G401 (cell line): Measurements from ENCODE around the gene SLC25A41. TPM values are rescaled to one million over a fixed set of nuclear protein-coding genes. Genes with fewer than 3 reads are reported as not detected.

Source experiments
- DNase-seq: peaks from one replicate; pipeline ENCODE4 v3.0.0-alpha.2; 2015; ENCODE audit warnings: low spot score
- in situ Hi-C: cut with HindIII; loops from 2 replicates; pipeline ENCODE4 v1.10.0; 2016; ENCODE audit warnings: low sequenced_read_pairs, mixed read lengths
- total RNA-seq: library from RNA; depleted of rRNA; stranded (reverse); fragments of >200 nt; shearing (Covaris generic); gene quantifications from 2 replicates; pipeline ENCODE4 v1.2.3, GENCODE V29; 2014; rRNA removed

Gene SLC25A41
- total RNA-seq, 1 experiment from 2014 or later: 1.3 TPM

DNA sequence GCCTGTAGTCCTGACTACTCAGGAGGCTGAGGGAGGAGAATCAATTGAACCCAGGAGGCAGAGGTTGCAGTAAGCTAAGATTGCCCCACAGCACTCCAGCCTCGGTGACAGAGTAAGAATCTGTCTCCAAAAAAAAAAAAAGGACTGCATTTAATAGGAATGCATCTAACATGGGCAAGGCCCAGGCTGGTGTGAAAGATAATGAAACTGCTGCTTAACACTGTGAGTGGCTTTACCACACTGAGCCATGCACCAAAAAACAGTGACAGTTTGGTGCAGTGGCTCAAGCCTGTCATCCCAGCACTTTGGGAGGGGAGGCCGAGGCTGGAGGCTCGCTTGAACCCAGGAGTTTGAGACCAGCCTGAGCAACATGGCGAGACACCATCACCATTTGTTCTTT, 49.2 kb downstream of the SLC25A41 start:
- in situ Hi-C loops: no loop called here
- no peak for DNase-seq

DNA sequence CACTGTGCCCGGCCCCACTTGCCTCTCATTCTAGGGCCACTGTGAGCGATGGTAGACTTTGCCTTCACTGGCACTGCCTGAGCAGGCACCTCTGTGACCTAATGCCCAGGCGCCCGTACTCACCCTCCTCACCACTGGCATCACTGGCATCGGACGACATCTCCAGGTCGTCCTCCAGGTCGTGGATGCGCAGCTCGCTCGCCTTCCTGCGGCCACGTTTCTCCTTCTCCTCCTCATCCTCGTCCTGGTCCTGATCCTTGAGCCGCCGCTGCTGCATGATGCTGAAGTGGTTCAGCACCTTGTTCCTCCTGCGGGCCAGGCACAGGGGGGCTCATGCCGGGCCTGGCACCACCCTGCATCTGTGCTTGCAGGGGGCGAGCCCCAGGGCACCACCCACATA, 50.4 kb downstream of the SLC25A41 start:
- no peak for DNase-seq
- in situ Hi-C loops: no loop called here

DNA sequence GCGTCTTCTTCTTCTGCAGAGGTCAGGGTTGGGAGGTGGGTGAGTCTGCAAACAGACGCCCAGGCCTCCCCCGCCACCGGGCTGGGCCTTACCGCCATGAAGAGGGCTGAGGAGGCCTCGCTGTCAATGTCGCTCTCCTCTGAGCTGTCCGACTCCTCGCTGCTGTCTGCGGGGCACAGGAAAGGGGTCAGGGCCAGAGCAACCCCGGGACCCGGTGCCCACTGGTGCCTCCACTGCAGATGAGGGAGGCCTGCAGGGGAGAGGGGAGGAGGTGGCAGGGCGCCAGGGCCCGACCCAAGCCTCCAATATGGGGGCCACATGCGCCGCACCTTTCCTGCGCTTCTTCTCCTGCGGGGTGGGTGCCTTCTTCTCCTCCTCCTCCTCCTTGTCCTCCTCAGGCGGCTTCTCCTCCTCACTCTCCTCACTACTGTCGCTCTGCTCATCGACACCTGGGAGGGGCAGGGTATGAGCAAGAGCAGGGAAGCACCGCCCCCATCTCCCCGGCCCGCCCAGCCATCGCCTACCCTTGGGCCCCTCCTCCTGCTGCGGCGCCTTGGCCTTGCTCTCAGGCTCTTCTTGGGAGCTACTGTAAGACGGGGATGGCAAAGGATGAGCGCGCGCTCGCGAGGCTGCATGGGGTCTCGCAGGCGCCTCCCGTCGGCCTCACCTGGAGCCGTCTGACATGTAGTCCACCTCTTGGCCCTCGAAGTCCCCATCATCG, 52.4 kb downstream of the SLC25A41 start:
- in situ Hi-C loops: no loop called here
- no peak for DNase-seq

DNA sequence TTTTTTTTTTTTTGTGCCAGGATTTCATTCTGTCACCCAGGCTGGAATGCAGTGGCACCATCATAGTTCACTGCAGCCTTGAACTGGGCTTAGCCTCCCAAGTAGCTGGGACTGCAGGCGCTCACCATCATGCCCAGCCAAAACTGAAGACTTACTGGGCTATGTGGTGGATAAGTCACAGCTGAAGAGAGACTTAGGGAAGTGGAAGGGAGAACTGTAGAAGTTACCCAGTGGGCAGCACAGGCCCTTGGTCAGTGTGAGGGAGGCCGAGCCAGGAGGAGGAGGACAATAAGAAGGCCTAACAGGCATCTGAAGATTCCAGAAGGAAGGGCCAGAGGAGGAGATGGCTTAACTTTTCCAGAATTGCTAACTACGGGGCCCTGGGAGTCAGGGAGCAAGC, 53.8 kb downstream of the SLC25A41 start:
- DNase-seq: no peak
- in situ Hi-C loops: no loop called here

DNA sequence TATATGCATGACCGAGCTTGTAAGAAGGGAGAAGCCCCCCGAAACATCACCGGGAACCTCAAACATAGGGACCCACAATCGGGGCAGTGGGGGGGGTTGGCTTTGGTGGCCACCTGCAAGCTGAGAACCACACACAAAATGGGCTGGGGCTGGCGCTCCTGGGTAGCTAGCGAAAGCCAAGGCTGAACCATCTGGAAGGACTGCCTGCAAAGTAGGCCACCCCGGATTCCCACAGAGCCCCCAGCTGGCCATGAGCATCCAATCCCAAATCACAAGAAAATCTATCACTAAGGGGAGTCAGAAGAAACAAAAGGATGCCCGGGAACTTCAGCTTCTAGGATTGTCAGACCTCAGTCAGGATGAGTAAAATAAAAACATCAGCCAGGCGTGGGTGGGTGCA, 55.1 kb downstream of the SLC25A41 start:
- in situ Hi-C loops: no loop called here
- DNase-seq: peak; percentile 96

DNA sequence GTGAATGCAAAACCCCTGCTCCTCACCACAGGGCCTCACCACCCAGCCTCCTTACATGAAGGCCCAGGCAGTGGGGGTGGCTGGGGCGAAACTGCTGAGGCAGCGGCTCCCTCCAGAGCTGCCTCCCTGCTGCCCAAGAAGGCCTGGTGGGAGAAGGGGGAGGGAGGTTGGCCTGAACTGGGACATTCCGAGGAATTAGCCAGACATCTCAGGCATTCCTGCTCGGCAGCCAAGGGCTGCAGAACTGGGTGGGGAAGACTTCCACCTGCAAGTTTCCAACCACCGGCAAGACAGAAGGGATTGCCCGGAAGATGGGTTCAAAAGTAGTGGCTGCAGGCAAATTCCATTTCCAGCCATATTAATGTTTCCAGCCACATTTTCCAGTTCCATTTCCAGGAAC, 55.5 kb downstream of the SLC25A41 start:
- in situ Hi-C loops: no loop called here

DNA sequence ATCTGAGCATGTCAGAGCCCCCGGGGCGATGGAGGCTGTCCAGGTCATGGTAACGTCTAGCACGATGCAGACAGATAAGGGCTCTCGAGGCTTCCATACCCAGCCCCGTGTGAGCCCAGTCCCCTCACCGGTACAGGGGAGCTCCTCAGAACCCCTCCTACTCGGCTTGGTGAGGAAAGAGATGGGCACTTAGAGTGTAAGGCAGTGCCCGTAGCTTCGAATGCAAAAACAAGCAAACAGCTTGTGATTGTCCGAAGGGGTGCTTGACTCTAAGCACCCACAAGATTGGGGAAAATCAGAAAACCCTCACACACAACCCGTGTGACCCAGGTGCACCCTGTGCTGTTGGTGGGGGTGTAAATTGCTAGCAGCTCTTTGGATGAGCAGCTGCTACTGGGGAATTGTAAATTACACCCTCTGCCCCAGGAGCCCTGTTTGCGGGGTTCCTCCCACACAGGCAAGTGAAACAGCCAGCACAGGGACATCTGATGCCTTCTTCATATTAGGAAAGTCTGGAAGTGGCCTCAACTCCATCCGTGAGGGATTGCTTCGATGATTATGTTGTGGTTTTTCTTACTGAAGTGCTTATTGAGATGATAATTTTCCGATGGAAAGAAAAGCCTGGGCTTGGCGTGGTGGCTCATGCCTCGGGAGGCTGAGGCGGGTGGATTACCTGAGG, 56.9 kb downstream of the SLC25A41 start:
- DNase-seq: peak; percentile 25
- in situ Hi-C loops: no loop called here

More for the DNA sequence above, 55.5 kb downstream of the SLC25A41 start:
- DNase-seq: peak; percentile 71

Other genes with a start within 250 kb of the SLC25A41 start
- gene MLLT1, start 153.8 kb downstream of the SLC25A41 start, total RNA-seq: 5.6 and 7.5 TPM in 2 replicates
- not detected in 2 replicates for gene ACER1, start 100.2 kb downstream of the SLC25A41 start, total RNA-seq
- 145 and 195 TPM in 2 replicates for gene CLPP, start 72.2 kb downstream of the SLC25A41 start, total RNA-seq
- gene ALKBH7, start 61.0 kb downstream of the SLC25A41 start, total RNA-seq: 105 and 149 TPM in 2 replicates
- gene PSPN, start 57.8 kb downstream of the SLC25A41 start, total RNA-seq: 1.1 and 1.4 TPM in 2 replicates
- gene GTF2F1, start 40.6 kb downstream of the SLC25A41 start, total RNA-seq: 147 and 163 TPM in 2 replicates
- 170 and 189 TPM in 2 replicates for gene KHSRP, start 9.0 kb downstream of the SLC25A41 start, total RNA-seq
- 57.6 and 60.6 TPM in 2 replicates for gene SLC25A23, start 26.0 kb upstream of the SLC25A41 start, total RNA-seq
- gene CRB3, start 30.5 kb upstream of the SLC25A41 start, total RNA-seq: 1.9 TPM in 1 of 2 replicates, not detected in the other
- not detected in 2 replicates for gene DENND1C, start 48.0 kb upstream of the SLC25A41 start, total RNA-seq
- gene TUBB4A, start 68.5 kb upstream of the SLC25A41 start, total RNA-seq: 2.1 and 3.3 TPM in 2 replicates
- gene TNFSF9, start 97.3 kb upstream of the SLC25A41 start, total RNA-seq: 39.0 and 60.2 TPM in 2 replicates
- gene CD70, start 157.4 kb upstream of the SLC25A41 start, total RNA-seq: 131 and 143 TPM in 2 replicates
- gene TNFSF14, start 236.4 kb upstream of the SLC25A41 start, total RNA-seq: not detected in 2 replicates